GM10266 (cell line): ENCODE data around the gene SMYD3.
"Not testable (repeated sequence)": the region's sequence is repeated elsewhere in the genome, so short reads cannot be mapped to it uniquely, and the experiment has no call there.

Source experiments
- DNase-seq: peaks from one replicate; pipeline ENCODE4 v3.0.0; 2012; ENCODE audit errors: extremely low spot score
- CTCF ChIP-seq: IDR thresholded peaks from 2 replicates; pipeline ENCODE4 v1.5.1; 2012; ENCODE audit warnings: mild to moderate bottlenecking, low read depth; ENCODE audit not compliant: control insufficient read depth, insufficient read depth; ENCODE audit errors: missing control alignments

Gene SMYD3

GRCh38 chr1:246078126-246078887 is 428.8 kb downstream of the SMYD3 start:
- no peak for TF ChIP-seq CTCF
- DNase-seq: no peak

- no peak for TF ChIP-seq CTCF
- no peak for DNase-seq
Measured at GRCh38 chr1:246077476-246077875, 429.6 kb downstream of the SMYD3 start.

- no peak for TF ChIP-seq CTCF
- DNase-seq: no peak
Measured at GRCh38 chr1:246074421-246074820, 432.7 kb downstream of the SMYD3 start.

GRCh38 chr1:246072456-246072955 is 434.6 kb downstream of the SMYD3 start:
- DNase-seq: no peak
- TF ChIP-seq CTCF: no peak

GRCh38 chr1:246071981-246072380 is 435.1 kb downstream of the SMYD3 start:
- DNase-seq: not testable (repeated sequence)

GRCh38 chr1:246071561-246071960 is 435.5 kb downstream of the SMYD3 start:
- not testable (repeated sequence) for DNase-seq

GRCh38 chr1:246069581-246069980 is 437.5 kb downstream of the SMYD3 start:
- TF ChIP-seq CTCF: no peak
- no peak for DNase-seq

GRCh38 chr1:246068619-246069509 is 438.2 kb downstream of the SMYD3 start:
- no peak for TF ChIP-seq CTCF
- no peak for DNase-seq
